T-helper 2 cell (primary cell): ENCODE results near the gene ABCC12.
A peak's percentile ranks its signal among the peaks of the same experiment; 100 is the strongest.

Experiments
- DNase-seq, 5 experiments: peaks; one replicate each; pipeline versions ENCODE4 v3.0.0 to v3.0.0-alpha.2; 2012 to 2022

The ABCC12 gene

GRCh38 chr16:48165961-48166578, 10.3 kb upstream of the ABCC12 start:
- DNase-seq, result peak in 1 of 5 experiments; percentile 7

GRCh38 chr16:48164907-48165715, 9.3 kb upstream of the ABCC12 start:
- peak; percentile 26 to 57 (median 42) for DNase-seq

- no peak for DNase-seq
These were observed 7.1 kb upstream of the ABCC12 start for GRCh38 chr16:48162839-48163410.

- no peak for DNase-seq
These were observed 6.1 kb upstream of the ABCC12 start for GRCh38 chr16:48161906-48162305.

GRCh38 chr16:48160575-48160974, 4.8 kb upstream of the ABCC12 start:
- no peak for DNase-seq

GRCh38 chr16:48158296-48158695, 2.5 kb upstream of the ABCC12 start:
- peak in 1 of 5 experiments; percentile 8 for DNase-seq

- no peak for DNase-seq
These were observed 2.0 kb upstream of the ABCC12 start for GRCh38 chr16:48157794-48158193.

- DNase-seq, result no peak
These were observed 1.5 kb upstream of the ABCC12 start for GRCh38 chr16:48157302-48157701.

- peak; percentile 45 to 83 (median 68) for DNase-seq
These were observed 1.0 kb upstream of the ABCC12 start for GRCh38 chr16:48156790-48157209.

- DNase-seq, result no peak
These were observed 2.0 kb downstream of the ABCC12 start for GRCh38 chr16:48153774-48154173.

- DNase-seq, result no peak
These were observed 3.6 kb downstream of the ABCC12 start for GRCh38 chr16:48152226-48152625.

GRCh38 chr16:48150707-48151106, 5.1 kb downstream of the ABCC12 start:
- no peak for DNase-seq

GRCh38 chr16:48146710-48147109, 9.1 kb downstream of the ABCC12 start:
- no peak for DNase-seq

GRCh38 chr16:48146131-48146530, 9.7 kb downstream of the ABCC12 start:
- no peak for DNase-seq

- DNase-seq, result no peak
These were observed 11.9 kb downstream of the ABCC12 start for GRCh38 chr16:48143812-48144368.

- DNase-seq, result no peak
These were observed 15.0 kb downstream of the ABCC12 start for GRCh38 chr16:48140821-48141220.

GRCh38 chr16:48139517-48139916, 16.3 kb downstream of the ABCC12 start:
- DNase-seq, result no peak

- DNase-seq, result no peak
These were observed 17.2 kb downstream of the ABCC12 start for GRCh38 chr16:48138543-48138942.

- no peak for DNase-seq
These were observed 18.0 kb downstream of the ABCC12 start for GRCh38 chr16:48137822-48138221.

- no peak for DNase-seq
These were observed 19.0 kb downstream of the ABCC12 start for GRCh38 chr16:48136547-48137360.

- no peak for DNase-seq
These were observed 22.2 kb downstream of the ABCC12 start for GRCh38 chr16:48133455-48134211.

- DNase-seq, result no peak
These were observed 23.1 kb downstream of the ABCC12 start for GRCh38 chr16:48132696-48133095.
